Measurements from ENCODE around the gene ELAC2.

The ELAC2 gene

GRCh38 chr17:13046361-13046760 lies 28.5 kb upstream of the ELAC2 start:
- no peaks in the 10 kb centered on the region for H3K4me1 ChIP-seq (ENCODE audit: insufficient read depth, low read length, poor library complexity, severe bottlenecking)
- H2AFZ ChIP-seq (ENCODE audit: low read length), result no peak overlapping the region
- no peaks in the 10 kb centered on the region for H4K20me1 ChIP-seq (ENCODE audit: insufficient read depth, low read length, poor library complexity, severe bottlenecking)

GRCh38 chr17:13044572-13045065 lies 26.8 kb upstream of the ELAC2 start:
- Histone ChIP-seq H3F3A (ENCODE audit: low read depth) (no peaks in the 10 kb centered on the region), H3K9me2 (replicated peaks; ENCODE audit: low read depth, low read length) (no peaks in the 10 kb centered on the region), H3K4me1 (ENCODE audit: insufficient read depth, low read length, poor library complexity, severe bottlenecking) (no peaks in the 10 kb centered on the region), H2AFZ (ENCODE audit: low read length) (no peak overlapping the region), H3K36me3 (ENCODE audit: insufficient read depth, low read length) (no peaks in the 10 kb centered on the region), H4K20me1 (ENCODE audit: insufficient read depth, low read length, poor library complexity, severe bottlenecking) (no peaks in the 10 kb centered on the region), H3K27me3 (ENCODE audit: insufficient read depth, low read length, poor library complexity, severe bottlenecking) (no peaks in the 10 kb centered on the region), H3K4me2 (ENCODE audit: low read depth, low read length, poor library complexity, severe bottlenecking) (no peak overlapping the region), H3K4me3 (ENCODE audit: low read length, poor library complexity, severe bottlenecking) (no peak overlapping the region), H3K9me3 (ENCODE audit: insufficient read depth, low read depth, low read length) (no peaks in the 10 kb centered on the region), H3K9ac (ENCODE audit: low read depth, low read length, poor library complexity, severe bottlenecking) (no peak overlapping the region), H3K79me2 (ENCODE audit: insufficient read depth, low read length) (no peaks in the 10 kb centered on the region)
- TF ChIP-seq CTCF (conservative IDR thresholded peaks at IDR 0.05; ENCODE audit: low read length), result no peak
- no peak for TF ChIP-seq EZH2phosphoT487 (IDR thresholded peaks at IDR 0.05; ENCODE audit: borderline replicate concordance)

More at GRCh38 chr17:13046361-13046760, 28.5 kb upstream of the ELAC2 start:
- H3K9me3 ChIP-seq (ENCODE audit: insufficient read depth, low read depth, low read length), result no peaks in the 10 kb centered on the region
- no peaks in the 10 kb centered on the region for H3K79me2 ChIP-seq (ENCODE audit: insufficient read depth, low read length)
- TF ChIP-seq CTCF (conservative IDR thresholded peaks at IDR 0.05; ENCODE audit: low read length), result no peak
- no peak for TF ChIP-seq EZH2phosphoT487 (IDR thresholded peaks at IDR 0.05; ENCODE audit: borderline replicate concordance)
- no peaks in the 10 kb centered on the region for H3K27me3 ChIP-seq (ENCODE audit: insufficient read depth, low read length, poor library complexity, severe bottlenecking)
- H3K4me3 ChIP-seq (ENCODE audit: low read length, poor library complexity, severe bottlenecking), result no peak overlapping the region
- H3K36me3 ChIP-seq (ENCODE audit: insufficient read depth, low read length), result no peaks in the 10 kb centered on the region
- H3K4me2 ChIP-seq (ENCODE audit: low read depth, low read length, poor library complexity, severe bottlenecking), result no peak overlapping the region
- H3K9me2 ChIP-seq (replicated peaks; ENCODE audit: low read depth, low read length), result no peaks in the 10 kb centered on the region
- H3F3A ChIP-seq (ENCODE audit: low read depth), result no peaks in the 10 kb centered on the region
- no peak overlapping the region for H3K9ac ChIP-seq (ENCODE audit: low read depth, low read length, poor library complexity, severe bottlenecking)

- H3K36me3 ChIP-seq (ENCODE audit: insufficient read depth, low read length), result no peaks in the 10 kb centered on the region
- no peaks in the 10 kb centered on the region for H3K4me1 ChIP-seq (ENCODE audit: insufficient read depth, low read length, poor library complexity, severe bottlenecking)
- no peaks in the 10 kb centered on the region for H4K20me1 ChIP-seq (ENCODE audit: insufficient read depth, low read length, poor library complexity, severe bottlenecking)
- no peaks in the 10 kb centered on the region for H3F3A ChIP-seq (ENCODE audit: low read depth)
- no peak for TF ChIP-seq CTCF (conservative IDR thresholded peaks at IDR 0.05; ENCODE audit: low read length)
- TF ChIP-seq EZH2phosphoT487 (IDR thresholded peaks at IDR 0.05; ENCODE audit: borderline replicate concordance), result no peak
- no peaks in the 10 kb centered on the region for H3K9me2 ChIP-seq (replicated peaks; ENCODE audit: low read depth, low read length)
- peaks cover 4% of the 10 kb centered on the region; the same call in 1 of the 2 replicates for H3K9me3 ChIP-seq (ENCODE audit: insufficient read depth, low read depth, low read length)
- no peak overlapping the region for H3K9ac ChIP-seq (ENCODE audit: low read depth, low read length, poor library complexity, severe bottlenecking)
- H3K79me2 ChIP-seq (ENCODE audit: insufficient read depth, low read length), result no peaks in the 10 kb centered on the region
- no peak overlapping the region for H3K4me2 ChIP-seq (ENCODE audit: low read depth, low read length, poor library complexity, severe bottlenecking)
- no peaks in the 10 kb centered on the region for H3K27me3 ChIP-seq (ENCODE audit: insufficient read depth, low read length, poor library complexity, severe bottlenecking)
- no peak overlapping the region for H2AFZ ChIP-seq (ENCODE audit: low read length)
- no peak overlapping the region for H3K4me3 ChIP-seq (ENCODE audit: low read length, poor library complexity, severe bottlenecking)
Measured at GRCh38 chr17:13038931-13039665, 21.3 kb upstream of the ELAC2 start.

Data from Loucy (cell line).